IMR-90 (cell line): Measurements from ENCODE around the gene ZNF780A. TPM values are rescaled to one million over a fixed set of nuclear protein-coding genes. Genes with fewer than 3 reads are reported as not detected.

Experiments
- ATAC-seq: fragments of 200-7000 bp; cut with Tn5 transposase; 2 replicates; pipeline ENCODE4 v1.9.1; 2020; ENCODE audit warnings: low read depth, mild to moderate bottlenecking, moderate library complexity
- BruUV-seq: library from RNA; stranded (reverse); fragments of 400-500 nt; replicated peaks from 2 replicates; lab custom pipeline; 2021; lab: Mats Ljungman, UMichigan
- CTCF ChIA-PET: fragments of 300-600 bp; formaldehyde crosslinking; extraction: SDS; loops from one replicate; lab custom pipeline; 2021; ENCODE audit warnings: antibody characterized with exemption; lab: Yijun Ruan, JAX
- POLR2A ChIA-PET: fragments of 300-600 bp; sonication (Branson Sonifier 250); formaldehyde crosslinking; loops from one replicate; lab custom pipeline; 2022; ENCODE audit warnings: antibody characterized with exemption; ENCODE audit not compliant: unreplicated experiment; lab: Charles Lee
- DNase-seq: peaks from one replicate; pipeline ENCODE4 v3.0.0; 2013
- H2AFZ ChIP-seq: replicated peaks from 2 replicates; pipeline ENCODE3; 2013; ENCODE audit warnings: low read length, mild to moderate bottlenecking; ENCODE audit not compliant: poor library complexity
- H2AK5ac ChIP-seq: 2 replicates; pipeline ENCODE4 v1.6.1; 2013; ENCODE audit warnings: low read depth, low read length, inconsistent platforms
- H2AK9ac ChIP-seq: replicated peaks from 2 replicates; pipeline ENCODE3; 2013; ENCODE audit warnings: mild to moderate bottlenecking, low read depth, low read length, moderate library complexity; ENCODE audit not compliant: poor library complexity
- H2BK120ac ChIP-seq: 2 replicates; pipeline ENCODE4 v1.6.1; 2013; ENCODE audit warnings: low read depth, low read length, inconsistent platforms
- H2BK15ac ChIP-seq: 3 replicates; pipeline ENCODE4 v1.6.1; 2013; ENCODE audit warnings: low read depth, low read length, inconsistent platforms
- H2BK20ac ChIP-seq: 2 replicates; pipeline ENCODE4 v1.6.1; 2013; ENCODE audit warnings: low read depth, mild to moderate bottlenecking, inconsistent platforms, low read length, moderate library complexity
- H2BK5ac ChIP-seq: 2 replicates; pipeline ENCODE4 v1.6.1; 2013; ENCODE audit warnings: mild to moderate bottlenecking, low read depth, low read length, inconsistent platforms; ENCODE audit not compliant: poor library complexity, severe bottlenecking
- H3K14ac ChIP-seq: replicated peaks from 2 replicates; pipeline ENCODE4 v1.6.1; 2013; ENCODE audit warnings: low read depth, low read length, inconsistent platforms
- H3K18ac ChIP-seq: 2 replicates; pipeline ENCODE4 v1.6.1; 2013; ENCODE audit warnings: low read depth, low read length, control low read depth
- H3K23ac ChIP-seq: 2 replicates; pipeline ENCODE4 v1.6.1; 2013; ENCODE audit warnings: low read depth, low read length, inconsistent platforms
- H3K27ac ChIP-seq: 2 replicates; pipeline ENCODE4 v1.5.1; 2013; ENCODE audit warnings: mild to moderate bottlenecking, control low read depth, low read length; ENCODE audit not compliant: insufficient read depth
- H3K27me3 ChIP-seq: 2 replicates; pipeline ENCODE4 v1.6.1; 2013; ENCODE audit warnings: low read length; ENCODE audit not compliant: control insufficient read depth, insufficient read depth
- H3K36me3 ChIP-seq: 2 replicates; pipeline ENCODE4 v1.6.1; 2013; ENCODE audit warnings: low read length, mixed read lengths; ENCODE audit not compliant: control insufficient read depth, insufficient read depth
- H3K4ac ChIP-seq: 2 replicates; pipeline ENCODE4 v1.6.1; 2013; ENCODE audit warnings: low read depth, low read length, inconsistent platforms
- H3K4me1 ChIP-seq: 2 replicates; pipeline ENCODE4 v1.6.1; 2013; ENCODE audit warnings: low read length, mixed read lengths; ENCODE audit not compliant: control insufficient read depth, insufficient read depth
- H3K4me2 ChIP-seq: 2 replicates; pipeline ENCODE4 v1.6.1; 2013; ENCODE audit warnings: low read depth, mild to moderate bottlenecking, control low read depth, low read length, moderate library complexity
- H3K4me3 ChIP-seq: 2 replicates; pipeline ENCODE4 v1.5.1; 2013; ENCODE audit warnings: low read depth, mild to moderate bottlenecking, control low read depth, low read length, moderate library complexity; ENCODE audit not compliant: insufficient read depth
- H3K56ac ChIP-seq: 2 replicates; pipeline ENCODE4 v1.6.1; 2013; ENCODE audit warnings: low read length, inconsistent platforms; ENCODE audit not compliant: insufficient read depth; ENCODE audit errors: extremely low read depth
- H3K79me1 ChIP-seq, 2 experiments: 2 replicates each; pipeline ENCODE4 v1.6.1; 2013; ENCODE audit warnings: low read length in 2 of 2, inconsistent platforms in 1 of 2, low read depth in 1 of 2
- H3K9ac ChIP-seq: 2 replicates; pipeline ENCODE4 v1.6.1; 2013; ENCODE audit warnings: low read depth, low read length, control low read depth
- H3K9me1 ChIP-seq: 2 replicates; pipeline ENCODE4 v1.6.1; 2013; ENCODE audit warnings: low read length, inconsistent platforms; ENCODE audit not compliant: insufficient read depth
- H3K9me3 ChIP-seq: 2 replicates; pipeline ENCODE4 v1.6.1; 2013; ENCODE audit warnings: low read length; ENCODE audit not compliant: control insufficient read depth, insufficient read depth
- H4K20me1 ChIP-seq: 2 replicates; pipeline ENCODE4 v1.6.1; 2013; ENCODE audit warnings: low read length, inconsistent platforms; ENCODE audit not compliant: insufficient read depth
- H4K5ac ChIP-seq: 2 replicates; pipeline ENCODE4 v1.6.1; 2013; ENCODE audit warnings: mild to moderate bottlenecking, low read depth, low read length, control low read depth
- H4K8ac ChIP-seq, 2 experiments: 2 replicates each; pipeline ENCODE4 v1.6.1; 2013; ENCODE audit warnings: low read depth in 2 of 2, low read length in 2 of 2, control low read depth in 1 of 2, inconsistent platforms in 1 of 2
- H4K91ac ChIP-seq: 2 replicates; pipeline ENCODE4 v1.6.1; 2013; ENCODE audit warnings: low read depth, low read length, inconsistent platforms; ENCODE audit not compliant: insufficient read depth
- CEBPB ChIP-seq: IDR thresholded peaks from 2 replicates; pipeline ENCODE4 v1.6.1; 2012; ENCODE audit warnings: low read depth, low read length, improper control_type of control experiment
- CHD1 ChIP-seq: IDR thresholded peaks from 2 replicates; pipeline ENCODE4 v1.6.1; 2012; ENCODE audit warnings: low read depth, low read length, improper control_type of control experiment
- MAFK ChIP-seq: IDR thresholded peaks from 2 replicates; pipeline ENCODE4 v1.6.1; 2012; ENCODE audit warnings: low read depth, low read length, improper control_type of control experiment
- MAZ ChIP-seq: IDR thresholded peaks from 2 replicates; pipeline ENCODE4 v1.6.1; 2012; ENCODE audit warnings: low read depth, mild to moderate bottlenecking, low read length, improper control_type of control experiment, moderate library complexity, borderline replicate concordance
- MXI1 ChIP-seq: IDR thresholded peaks from 2 replicates; pipeline ENCODE4 v1.6.1; 2012; ENCODE audit warnings: low read depth, mild to moderate bottlenecking, low read length, moderate library complexity, borderline replicate concordance
- NFE2L2 ChIP-seq: fragments of 150-350 bp; IDR thresholded peaks from 2 replicates; pipeline ENCODE4 v1.6.1; 2016; ENCODE audit warnings: low read depth, mild to moderate bottlenecking, low read length
- POLR2A ChIP-seq: IDR thresholded peaks from 2 replicates; pipeline ENCODE4 v1.6.1; 2012; ENCODE audit warnings: mild to moderate bottlenecking, low read depth, low read length
- RAD21 ChIP-seq: IDR thresholded peaks from 2 replicates; pipeline ENCODE4 v1.6.1; 2012; ENCODE audit warnings: low read length, improper control_type of control experiment
- RCOR1 ChIP-seq: IDR thresholded peaks from 2 replicates; pipeline ENCODE4 v1.6.1; 2012; ENCODE audit warnings: mild to moderate bottlenecking, low read length, improper control_type of control experiment; ENCODE audit not compliant: insufficient replicate concordance
- RFX5 ChIP-seq: IDR thresholded peaks from 2 replicates; pipeline ENCODE4 v1.8.0; 2012; ENCODE audit warnings: low read depth, mild to moderate bottlenecking, low read length, moderate library complexity
- SMC3 ChIP-seq: fragments of 150-350 bp; IDR thresholded peaks from 2 replicates; pipeline ENCODE4 v1.6.1; 2016; ENCODE audit warnings: low read depth, mild to moderate bottlenecking, antibody characterized with exemption, low read length, moderate library complexity
- whole genome bisulfite sequencing, 2 experiments: methylation state at CpG; one replicate each; pipeline versions ENCODE4 v1.1.5 to v1.1.7; 2013; ENCODE audit warnings: missing lambda C conversion rate in 2 of 2; ENCODE audit not compliant: insufficient read length in 1 of 2; ENCODE audit errors: extremely low coverage in 2 of 2; 5-methylcytosine and 5-hydroxymethylcytosine counted together
- dilution Hi-C: fragments of 300-500 bp; cut with HindIII; formaldehyde crosslinking; loops from one replicate; pipeline ENCODE4 v1.14.3; 2018; ENCODE audit warnings: low sequenced_read_pairs; ENCODE audit not compliant: unreplicated experiment
- in situ Hi-C: fragments of 300-500 bp; cut with MboI; formaldehyde crosslinking; loops from 3 replicates; pipeline ENCODE4 v1.14.3; 2019; ENCODE audit warnings: low sequenced_read_pairs, inconsistent platforms, mixed read lengths
- intact Hi-C: fragments of 100-400 bp; cut with micrococcal nuclease; formaldehyde crosslinking; loops from 2 replicates; pipeline ENCODE4 v1.10.0; 2022
- polyA plus RNA-seq, 3 experiments: library from polyadenylated mRNA; depleted of rRNA; stranded (reverse); fragments of >200 nt; gene quantifications; 2 replicates each; pipeline ENCODE4 v1.2.3, GENCODE V29; 2012; ENCODE audit warnings: low replicate concordance in 1 of 3
- total RNA-seq: library from RNA; depleted of rRNA; stranded (reverse); fragments of >200 nt; gene quantifications from 2 replicates; pipeline ENCODE4 v1.2.3, GENCODE V29; 2012
- TF ChIP-seq, protein P1 (sequence below): fragments of 150-350 bp; IDR thresholded peaks from 2 replicates; pipeline ENCODE4 v1.6.1; 2016; ENCODE audit warnings: low read depth, mild to moderate bottlenecking, low read length, moderate library complexity, borderline replicate concordance
- TF ChIP-seq, protein P2 (sequence below): conservative IDR thresholded peaks from 2 replicates; pipeline ENCODE4 v1.5.1; 2012; ENCODE audit warnings: mild to moderate bottlenecking, low read depth, low read length, improper control_type of control experiment

ZNF780A gene
- total and polyA plus RNA-seq, 2 of the 4 experiments (the other 2 are of a cell fraction): 6.2 to 17.0 TPM

DNA sequence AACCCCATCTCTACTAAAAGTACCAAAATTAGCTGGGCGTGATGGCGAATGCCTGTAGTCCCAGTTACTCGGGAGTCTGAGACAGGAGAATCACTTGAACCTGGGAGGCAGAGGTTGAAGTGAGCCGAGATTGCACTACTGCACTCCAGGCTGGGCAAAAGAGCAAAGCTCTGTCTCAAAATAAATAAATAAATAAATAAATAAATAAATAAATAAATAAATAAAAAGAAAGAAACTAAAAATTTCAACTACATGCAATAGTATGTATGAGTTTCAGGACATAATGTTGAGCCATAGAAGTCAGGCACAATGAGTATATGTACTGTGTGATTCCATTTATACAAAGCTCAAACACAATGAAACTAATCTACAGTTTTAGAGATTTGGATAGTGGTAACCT, 12.9 kb upstream of the ZNF780A start:
- no peak overlapping the region for H3K4me2 ChIP-seq
- no peak overlapping the region for H3K4ac ChIP-seq
- no peak overlapping the region for H2AK9ac ChIP-seq
- in situ Hi-C loops: no loop called here
- H3K18ac ChIP-seq: no peak overlapping the region
- H2BK5ac ChIP-seq: no peak overlapping the region
- no peak overlapping the region for H3K27ac ChIP-seq
- no peak overlapping the region for H3K4me3 ChIP-seq
- no peak overlapping the region for H3K56ac ChIP-seq
- ChIA-PET CTCF (interaction anchor here (0.5 kb wide), 1 partner anchor 86 kb away, joined by 3 read pairs; no protein-coding TSS in a partner anchor), POLR2A (no interaction called here)
- no TSS peak for BruUV-seq
- H3K9ac ChIP-seq: no peak overlapping the region
- no peak overlapping the region for H2BK20ac ChIP-seq
- DNase-seq (no peak), ATAC-seq (no peak)
- dilution Hi-C loops: no loop called here
- H2AK5ac ChIP-seq: no peak overlapping the region
- no peaks in the 10 kb centered on the region for H3K9me1 ChIP-seq
- intact Hi-C loops: no loop called here
- H4K8ac ChIP-seq: no peak overlapping the region
- no peaks in the 10 kb centered on the region for H4K20me1 ChIP-seq
- no peak overlapping the region for H4K91ac ChIP-seq
- no peak overlapping the region for H3K14ac ChIP-seq
- H4K5ac ChIP-seq: no peak overlapping the region
- H3K79me1 ChIP-seq: no peaks in the 10 kb centered on the region
- no peaks in the 10 kb centered on the region for H3K9me3 ChIP-seq
- H3K4me1 ChIP-seq: no peaks in the 10 kb centered on the region
- H2BK15ac ChIP-seq: no peak overlapping the region
- TF ChIP-seq, protein P1, sequence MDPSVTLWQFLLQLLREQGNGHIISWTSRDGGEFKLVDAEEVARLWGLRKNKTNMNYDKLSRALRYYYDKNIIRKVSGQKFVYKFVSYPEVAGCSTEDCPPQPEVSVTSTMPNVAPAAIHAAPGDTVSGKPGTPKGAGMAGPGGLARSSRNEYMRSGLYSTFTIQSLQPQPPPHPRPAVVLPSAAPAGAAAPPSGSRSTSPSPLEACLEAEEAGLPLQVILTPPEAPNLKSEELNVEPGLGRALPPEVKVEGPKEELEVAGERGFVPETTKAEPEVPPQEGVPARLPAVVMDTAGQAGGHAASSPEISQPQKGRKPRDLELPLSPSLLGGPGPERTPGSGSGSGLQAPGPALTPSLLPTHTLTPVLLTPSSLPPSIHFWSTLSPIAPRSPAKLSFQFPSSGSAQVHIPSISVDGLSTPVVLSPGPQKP: no peak
- TF ChIP-seq RAD21 (no peak), POLR2A (no peak), NFE2L2 (no peak), RCOR1 (no peak), CHD1 (no peak), MAFK (no peak), MAZ (no peak), SMC3 (no peak), MXI1 (no peak), CEBPB (no peak), RFX5 (no peak)
- TF ChIP-seq, protein P2, sequence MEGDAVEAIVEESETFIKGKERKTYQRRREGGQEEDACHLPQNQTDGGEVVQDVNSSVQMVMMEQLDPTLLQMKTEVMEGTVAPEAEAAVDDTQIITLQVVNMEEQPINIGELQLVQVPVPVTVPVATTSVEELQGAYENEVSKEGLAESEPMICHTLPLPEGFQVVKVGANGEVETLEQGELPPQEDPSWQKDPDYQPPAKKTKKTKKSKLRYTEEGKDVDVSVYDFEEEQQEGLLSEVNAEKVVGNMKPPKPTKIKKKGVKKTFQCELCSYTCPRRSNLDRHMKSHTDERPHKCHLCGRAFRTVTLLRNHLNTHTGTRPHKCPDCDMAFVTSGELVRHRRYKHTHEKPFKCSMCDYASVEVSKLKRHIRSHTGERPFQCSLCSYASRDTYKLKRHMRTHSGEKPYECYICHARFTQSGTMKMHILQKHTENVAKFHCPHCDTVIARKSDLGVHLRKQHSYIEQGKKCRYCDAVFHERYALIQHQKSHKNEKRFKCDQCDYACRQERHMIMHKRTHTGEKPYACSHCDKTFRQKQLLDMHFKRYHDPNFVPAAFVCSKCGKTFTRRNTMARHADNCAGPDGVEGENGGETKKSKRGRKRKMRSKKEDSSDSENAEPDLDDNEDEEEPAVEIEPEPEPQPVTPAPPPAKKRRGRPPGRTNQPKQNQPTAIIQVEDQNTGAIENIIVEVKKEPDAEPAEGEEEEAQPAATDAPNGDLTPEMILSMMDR: no peak
- H3K27me3 ChIP-seq: no peaks in the 10 kb centered on the region
- no peak overlapping the region for H3K23ac ChIP-seq
- no peaks in the 10 kb centered on the region for H3K36me3 ChIP-seq
- no CpG with 5 or more reads among the region's 4 CpGs for WGBS, 2 experiments
- no peak overlapping the region for H2BK120ac ChIP-seq
- no peak overlapping the region for H2AFZ ChIP-seq
